T-helper 1 cell treated with Interleukin-12 subunit alpha and Interleukin-12 subunit beta and Interleukin-4 antibody, amounts not matched to agents 30 μg/mL and 1 μg/mL, for 36 hours (primary cell): ENCODE measurements around the gene SLC66A1.
"Not testable (repeated sequence)": the region's sequence is repeated elsewhere in the genome, so short reads cannot be mapped to it uniquely, and the experiment has no call there.

Source experiments
- H3K27ac Mint-ChIP-seq: one replicate; pipeline ENCODE4 v1.8.0; 2021; ENCODE audit warnings: mild to moderate bottlenecking, mixed read lengths
- H3K27me3 Mint-ChIP-seq: one replicate; pipeline ENCODE4 v1.8.0; 2021; ENCODE audit warnings: low read depth, mixed read lengths
- H3K36me3 Mint-ChIP-seq: one replicate; pipeline ENCODE4 v1.8.0; 2021; ENCODE audit warnings: low read depth, mixed read lengths
- H3K4me1 Mint-ChIP-seq: one replicate; pipeline ENCODE4 v1.8.0; 2021; ENCODE audit warnings: low read depth, mixed read lengths
- H3K4me3 Mint-ChIP-seq: one replicate; pipeline ENCODE4 v1.8.0; 2021; ENCODE audit warnings: mild to moderate bottlenecking, moderate library complexity, mixed read lengths
- H3K9me3 Mint-ChIP-seq: one replicate; pipeline ENCODE4 v1.8.0; 2021; ENCODE audit warnings: mixed read lengths

The SLC66A1 gene

GRCh38 chr1:19311931-19312781, at the start of gene SLC66A1, which contains the start of gene AKR7A2:
SLC66A1 (plus strand) TSS chr1:19312326; CDS start chr1:19317678, 5,352 bp downstream.
AKR7A2 (minus strand) TSS chr1:19312144; CDS start chr1:19312124, 20 bp downstream.
- Mint-ChIP-seq H3K4me1 (peaks cover 34% of the 10 kb centered on the region), H3K4me3 (peak within 1 kb of the TSS; percentile 90), H3K9me3 (no peaks in the 10 kb centered on the region), H3K27ac (peak within 1 kb of the TSS; percentile 68), H3K36me3 (peaks cover 11% of the 10 kb centered on the region), H3K27me3 (no peaks in the 10 kb centered on the region)

GRCh38 chr1:19262744-19263143, 49.4 kb upstream of the SLC66A1 start:
- H3K9me3 Mint-ChIP-seq = no peaks in the 10 kb centered on the region
- no peaks in the 10 kb centered on the region for H3K27me3 Mint-ChIP-seq
- H3K4me1 Mint-ChIP-seq = no peaks in the 10 kb centered on the region
- no peak overlapping the region for H3K27ac Mint-ChIP-seq
- peaks cover 6% of the 10 kb centered on the region for H3K36me3 Mint-ChIP-seq
- H3K4me3 Mint-ChIP-seq = no peak overlapping the region

GRCh38 chr1:19268445-19268844, 43.7 kb upstream of the SLC66A1 start:
- H3K9me3 Mint-ChIP-seq = no peaks in the 10 kb centered on the region
- H3K27me3 Mint-ChIP-seq = peaks cover 7% of the 10 kb centered on the region
- no peak overlapping the region for H3K4me3 Mint-ChIP-seq
- no peaks in the 10 kb centered on the region for H3K4me1 Mint-ChIP-seq
- peaks cover 4% of the 10 kb centered on the region for H3K36me3 Mint-ChIP-seq
- no peak overlapping the region for H3K27ac Mint-ChIP-seq

- H3K27ac Mint-ChIP-seq, H3K4me3 Mint-ChIP-seq, H3K4me1 Mint-ChIP-seq, H3K36me3 Mint-ChIP-seq, H3K9me3 Mint-ChIP-seq: not testable (repeated sequence)
- peaks cover 12% of the 10 kb centered on the region for H3K27me3 Mint-ChIP-seq
Measured at GRCh38 chr1:19269427-19270342, 42.4 kb upstream of the SLC66A1 start.

- H3K36me3 Mint-ChIP-seq, H3K27ac Mint-ChIP-seq, H3K4me1 Mint-ChIP-seq, H3K4me3 Mint-ChIP-seq, H3K9me3 Mint-ChIP-seq: not testable (repeated sequence)
- peaks cover 12% of the 10 kb centered on the region for H3K27me3 Mint-ChIP-seq
Measured at GRCh38 chr1:19270343-19270730, 41.8 kb upstream of the SLC66A1 start.

GRCh38 chr1:19272064-19272463, 40.1 kb upstream of the SLC66A1 start:
- Mint-ChIP-seq H3K27ac (no peak overlapping the region), H3K36me3 (peaks cover 5% of the 10 kb centered on the region), H3K27me3 (peaks cover 17% of the 10 kb centered on the region), H3K4me3 (no peak overlapping the region), H3K4me1 (no peaks in the 10 kb centered on the region), H3K9me3 (peaks cover 9% of the 10 kb centered on the region)

- Mint-ChIP-seq H3K27me3 (peaks cover 17% of the 10 kb centered on the region), H3K4me3 (no peak overlapping the region), H3K27ac (no peak overlapping the region), H3K4me1 (no peaks in the 10 kb centered on the region), H3K36me3 (peaks cover 5% of the 10 kb centered on the region), H3K9me3 (peaks cover 9% of the 10 kb centered on the region)
Measured at GRCh38 chr1:19273106-19273843, 38.9 kb upstream of the SLC66A1 start.

- H3K27ac Mint-ChIP-seq, H3K36me3 Mint-ChIP-seq, H3K4me3 Mint-ChIP-seq, H3K9me3 Mint-ChIP-seq, H3K4me1 Mint-ChIP-seq: not testable (repeated sequence)
- peaks cover 17% of the 10 kb centered on the region for H3K27me3 Mint-ChIP-seq
Measured at GRCh38 chr1:19273844-19274531, 38.1 kb upstream of the SLC66A1 start.

GRCh38 chr1:19274636-19275035, 37.5 kb upstream of the SLC66A1 start:
- H3K4me1 Mint-ChIP-seq = no peaks in the 10 kb centered on the region
- H3K9me3 Mint-ChIP-seq = peaks cover 9% of the 10 kb centered on the region
- no peak overlapping the region for H3K27ac Mint-ChIP-seq
- no peak overlapping the region for H3K4me3 Mint-ChIP-seq
- peaks cover 5% of the 10 kb centered on the region for H3K36me3 Mint-ChIP-seq
- peaks cover 17% of the 10 kb centered on the region for H3K27me3 Mint-ChIP-seq

GRCh38 chr1:19283891-19284290, 28.2 kb upstream of the SLC66A1 start:
- H3K27me3 Mint-ChIP-seq = peaks cover 4% of the 10 kb centered on the region
- no peak overlapping the region for H3K27ac Mint-ChIP-seq
- no peaks in the 10 kb centered on the region for H3K9me3 Mint-ChIP-seq
- no peaks in the 10 kb centered on the region for H3K4me1 Mint-ChIP-seq
- peaks cover 2% of the 10 kb centered on the region for H3K36me3 Mint-ChIP-seq
- H3K4me3 Mint-ChIP-seq = no peak overlapping the region

GRCh38 chr1:19284881-19285280, 27.2 kb upstream of the SLC66A1 start:
- peaks cover 2% of the 10 kb centered on the region for H3K36me3 Mint-ChIP-seq
- H3K9me3 Mint-ChIP-seq = peaks cover 4% of the 10 kb centered on the region
- peaks cover 13% of the 10 kb centered on the region for H3K27me3 Mint-ChIP-seq
- H3K4me1 Mint-ChIP-seq = no peaks in the 10 kb centered on the region
- H3K27ac Mint-ChIP-seq = no peak overlapping the region
- H3K4me3 Mint-ChIP-seq = no peak overlapping the region

- H3K27ac Mint-ChIP-seq, H3K4me1 Mint-ChIP-seq, H3K36me3 Mint-ChIP-seq, H3K9me3 Mint-ChIP-seq, H3K4me3 Mint-ChIP-seq: not testable (repeated sequence)
- H3K27me3 Mint-ChIP-seq = peaks cover 14% of the 10 kb centered on the region
Measured at GRCh38 chr1:19285366-19285765, 26.8 kb upstream of the SLC66A1 start.

GRCh38 chr1:19285807-19286206, 26.3 kb upstream of the SLC66A1 start:
- H3K9me3 Mint-ChIP-seq, H3K4me1 Mint-ChIP-seq, H3K4me3 Mint-ChIP-seq, H3K36me3 Mint-ChIP-seq, H3K27ac Mint-ChIP-seq: not testable (repeated sequence)
- peaks cover 14% of the 10 kb centered on the region for H3K27me3 Mint-ChIP-seq
